NCI-H2196 treated with DMSO at 0.1 percent for 48 hours (cell line): ENCODE data around the gene KCNIP4.

Experiments
- DNase-seq: peaks from one replicate; lab custom pipeline; 2025; ENCODE audit not compliant: unreplicated experiment; lab: John Stamatoyannopoulos, UW

KCNIP4 gene

GRCh38 chr4:20889901-20890300 lies 1058.7 kb downstream of the KCNIP4 start:
- DNase-seq = no peak

DNA sequence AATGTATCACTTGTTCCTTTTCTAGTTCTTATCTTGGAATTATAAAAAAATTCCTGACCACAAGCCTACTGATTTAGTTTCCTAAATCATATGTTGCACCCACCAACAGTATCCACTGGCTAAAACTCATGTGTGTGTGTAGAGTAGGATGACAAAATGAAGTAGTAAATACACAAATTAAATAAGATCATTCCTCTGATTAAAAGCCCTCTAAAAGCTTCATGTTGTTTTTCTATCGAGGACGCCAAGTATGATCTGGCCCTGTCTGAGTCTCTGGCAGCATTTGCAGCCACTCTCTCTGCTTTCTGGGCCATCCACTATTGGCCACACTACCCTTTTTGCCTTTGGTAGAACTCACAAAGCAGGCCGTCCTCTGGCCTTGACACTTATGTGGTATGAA lies 1064.9 kb downstream of the KCNIP4 start:
- DNase-seq = no peak

GRCh38 chr4:20883231-20883630 lies 1065.3 kb downstream of the KCNIP4 start:
- DNase-seq = no peak

DNA sequence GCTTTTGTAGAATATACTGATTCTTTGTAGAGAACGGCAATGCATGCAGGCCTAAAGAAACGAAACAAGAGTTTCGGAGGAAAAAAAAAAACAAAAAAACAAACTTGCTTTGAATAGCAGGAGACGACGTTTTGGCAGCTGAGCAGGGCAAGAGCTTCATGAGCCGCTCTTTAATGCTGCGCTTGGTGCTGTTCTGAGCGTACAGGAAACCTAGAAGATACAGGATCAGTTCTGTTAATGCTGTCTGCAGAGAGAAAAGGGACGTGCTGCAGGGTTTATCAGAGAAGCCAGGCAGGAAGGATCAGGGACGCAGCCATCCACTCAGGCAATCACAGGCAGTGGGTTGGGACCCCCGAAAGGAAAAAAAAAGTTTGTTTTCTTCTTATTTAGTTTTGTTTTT lies 1066.1 kb downstream of the KCNIP4 start:
- DNase-seq = no peak

DNA sequence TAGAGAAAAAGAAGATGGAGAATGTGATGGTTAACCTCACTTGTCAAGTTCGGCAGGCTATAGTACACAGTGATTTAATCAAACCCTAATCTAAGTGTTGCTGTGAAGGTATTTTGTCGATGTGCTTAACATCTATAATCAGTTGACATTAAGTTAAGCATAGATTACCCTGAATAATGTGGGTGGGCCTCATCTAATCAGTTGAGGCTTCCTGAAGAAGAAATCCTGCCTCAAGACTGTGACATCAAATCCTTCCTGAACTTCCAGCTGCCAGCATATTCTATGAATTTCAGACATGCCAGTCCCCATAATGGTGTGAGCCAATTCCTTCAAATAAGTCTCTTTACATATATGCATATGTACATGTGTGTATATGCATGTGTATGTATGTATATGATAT lies 1066.9 kb downstream of the KCNIP4 start:
- DNase-seq = no peak

DNA sequence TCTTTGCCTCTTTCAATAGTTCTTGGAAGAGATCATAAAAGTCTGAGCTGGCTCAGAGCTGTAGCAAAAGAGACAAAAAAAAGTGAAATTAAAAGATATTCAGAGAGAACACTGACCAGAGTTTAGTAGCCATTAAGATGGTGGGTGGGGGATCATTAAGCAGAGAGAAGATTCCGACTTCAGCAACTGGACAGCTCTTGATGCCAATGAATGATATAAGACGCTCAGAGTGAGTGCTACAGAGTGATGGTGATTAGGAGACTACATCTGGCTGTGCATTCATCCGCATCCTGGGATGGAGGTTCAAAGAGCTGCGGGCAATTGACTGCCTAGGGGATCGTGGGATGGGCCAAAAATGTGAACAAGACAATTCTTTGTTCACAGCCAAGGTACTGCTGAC lies 1069.8 kb downstream of the KCNIP4 start:
- DNase-seq = no peak

- DNase-seq = no peak
Measured at GRCh38 chr4:20870436-20870835, 1078.1 kb downstream of the KCNIP4 start.

DNA sequence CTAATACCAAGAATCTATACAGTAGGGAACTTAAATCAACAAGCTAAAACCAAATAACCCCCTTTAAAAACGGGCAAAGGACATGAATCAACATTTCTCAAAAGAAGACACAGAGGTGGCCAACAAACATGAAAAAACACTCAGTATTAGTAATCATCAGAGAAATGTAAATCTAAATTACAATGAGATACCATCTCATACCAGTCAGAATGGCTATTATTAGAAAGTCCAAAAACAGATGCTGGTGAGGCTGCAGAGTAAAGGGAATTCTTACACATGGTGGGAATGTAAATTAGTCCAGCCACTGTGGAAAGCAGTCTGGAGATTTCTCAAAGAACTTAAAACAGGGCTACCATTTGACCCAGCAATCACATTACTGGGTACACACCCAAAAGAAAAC lies 1080.5 kb downstream of the KCNIP4 start:
- no peak for DNase-seq

DNA sequence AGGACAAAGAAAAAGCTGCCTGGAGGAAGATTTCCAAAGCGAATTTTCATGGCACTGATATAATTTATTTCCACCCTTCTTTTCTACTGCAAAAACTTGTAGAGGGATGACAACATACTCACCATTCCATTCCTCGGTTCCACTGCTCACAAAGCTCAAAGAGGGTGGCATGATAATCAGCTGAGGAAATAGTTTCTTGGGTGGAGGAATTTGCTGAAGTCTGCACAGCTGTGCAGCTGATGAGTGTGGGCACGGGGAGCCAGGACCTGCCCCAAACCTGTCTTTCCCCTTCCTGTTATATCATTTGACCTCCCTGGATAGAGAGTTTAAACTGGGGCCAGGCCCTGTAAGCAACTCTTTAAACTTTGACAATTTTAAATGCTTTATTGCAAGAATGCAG lies 1087.7 kb downstream of the KCNIP4 start:
- no peak for DNase-seq

DNA sequence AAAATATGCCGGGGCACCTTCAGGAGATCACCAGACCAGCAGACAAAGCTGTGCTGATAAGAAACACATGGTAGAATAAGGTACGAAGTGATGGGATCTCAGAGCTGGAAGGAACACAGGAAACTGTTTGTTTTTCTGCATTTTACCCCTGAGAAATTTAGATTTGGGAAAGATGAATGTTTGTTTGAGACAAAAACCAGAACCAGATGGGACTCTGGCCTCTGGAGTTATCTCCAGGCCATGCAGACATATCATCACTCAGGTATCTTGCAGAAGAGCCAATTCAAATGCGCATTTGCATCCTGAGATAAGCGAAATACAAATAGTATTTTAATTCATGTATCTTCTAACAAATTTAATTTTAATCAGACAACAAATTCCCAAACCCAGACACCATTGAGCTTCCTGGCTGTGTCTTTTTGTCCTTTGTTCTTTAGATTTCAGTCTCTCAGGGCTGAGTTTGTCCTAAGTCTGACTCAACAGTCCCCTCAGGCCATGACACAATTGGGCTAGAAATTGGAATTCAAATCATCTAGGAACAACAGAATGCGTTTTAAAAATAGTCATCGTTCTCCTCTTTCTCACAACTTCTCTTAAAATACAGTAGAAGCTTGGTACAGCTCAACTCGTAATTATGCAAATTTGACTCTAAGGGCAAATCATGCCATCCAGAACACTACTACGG lies 1089.3 kb downstream of the KCNIP4 start:
- DNase-seq = no peak

GRCh38 chr4:20857081-20857480 lies 1091.5 kb downstream of the KCNIP4 start:
- DNase-seq = no peak

DNA sequence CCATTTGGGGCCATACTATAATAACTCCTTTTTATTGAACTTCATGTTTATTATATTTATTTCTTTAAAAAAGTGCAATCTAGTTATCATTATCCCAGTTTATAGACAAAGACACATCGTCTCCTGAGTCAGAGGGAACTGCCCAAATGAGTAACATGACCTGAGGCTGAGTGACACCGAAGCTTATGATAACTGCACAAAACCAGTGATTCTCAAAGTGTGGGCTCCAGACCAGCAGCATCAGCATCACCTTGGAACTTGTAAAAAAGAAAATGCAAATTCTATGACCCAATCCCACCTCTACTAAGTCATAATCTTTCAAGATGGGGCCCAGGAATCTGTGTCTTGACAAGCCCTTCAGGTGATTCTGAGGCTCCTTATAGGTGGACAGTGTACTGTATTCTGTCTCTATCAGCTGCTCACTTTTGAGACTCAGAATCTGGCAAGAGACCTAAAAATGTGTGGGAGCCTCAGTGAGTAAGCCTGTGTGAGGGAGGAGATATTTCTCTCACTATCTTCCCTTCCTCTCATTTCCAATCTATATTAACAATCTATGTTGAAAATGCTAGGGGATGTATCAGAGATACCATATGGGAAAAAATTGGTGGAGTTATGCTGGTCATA lies 1101.3 kb downstream of the KCNIP4 start:
- DNase-seq = no peak

- DNase-seq = no peak
Measured at GRCh38 chr4:20844311-20844710, 1104.3 kb downstream of the KCNIP4 start.

- no peak for DNase-seq
Measured at GRCh38 chr4:20840648-20841190, 1107.9 kb downstream of the KCNIP4 start.

- DNase-seq = no peak
Measured at GRCh38 chr4:20839957-20840356, 1108.6 kb downstream of the KCNIP4 start.

DNA sequence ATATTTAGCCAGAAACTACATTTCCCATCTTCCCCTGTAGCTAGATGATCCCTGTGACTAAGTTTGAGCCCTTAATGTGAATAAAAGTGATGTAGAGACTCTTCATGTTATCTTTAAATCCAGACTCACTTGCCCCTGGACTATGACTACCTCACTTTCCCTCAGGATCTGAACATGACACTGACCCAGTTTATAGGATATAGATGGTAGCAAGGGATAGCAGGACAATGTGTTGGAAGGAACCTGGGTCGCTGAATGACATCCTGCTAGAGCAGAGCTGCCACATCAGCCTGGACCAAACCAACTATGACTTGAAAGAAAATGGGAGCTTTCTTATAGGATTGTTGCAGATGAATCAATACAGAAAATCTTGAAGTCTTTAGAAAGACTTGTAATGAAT lies 1110.1 kb downstream of the KCNIP4 start:
- DNase-seq = no peak

DNA sequence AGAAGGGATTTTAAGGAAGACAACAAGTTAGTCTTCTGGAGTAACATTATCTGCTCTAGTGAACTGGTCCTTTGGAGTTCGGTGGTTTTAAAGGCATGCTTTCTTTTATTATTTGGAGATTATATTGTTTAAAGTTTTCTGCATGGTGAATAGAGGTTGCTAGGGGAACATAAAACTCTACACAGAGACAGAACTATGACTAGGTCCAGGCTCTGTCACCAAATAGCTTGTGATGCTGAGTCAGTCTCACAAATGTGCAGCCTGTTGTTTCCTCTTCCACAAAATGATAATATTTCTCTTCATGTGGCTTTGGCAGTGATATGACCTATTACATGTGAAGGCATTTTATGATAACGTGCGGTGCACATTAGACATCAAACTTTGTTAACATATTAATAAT lies 1115.7 kb downstream of the KCNIP4 start:
- DNase-seq = no peak

GRCh38 chr4:20831746-20832145 lies 1116.8 kb downstream of the KCNIP4 start:
- DNase-seq = no peak

DNA sequence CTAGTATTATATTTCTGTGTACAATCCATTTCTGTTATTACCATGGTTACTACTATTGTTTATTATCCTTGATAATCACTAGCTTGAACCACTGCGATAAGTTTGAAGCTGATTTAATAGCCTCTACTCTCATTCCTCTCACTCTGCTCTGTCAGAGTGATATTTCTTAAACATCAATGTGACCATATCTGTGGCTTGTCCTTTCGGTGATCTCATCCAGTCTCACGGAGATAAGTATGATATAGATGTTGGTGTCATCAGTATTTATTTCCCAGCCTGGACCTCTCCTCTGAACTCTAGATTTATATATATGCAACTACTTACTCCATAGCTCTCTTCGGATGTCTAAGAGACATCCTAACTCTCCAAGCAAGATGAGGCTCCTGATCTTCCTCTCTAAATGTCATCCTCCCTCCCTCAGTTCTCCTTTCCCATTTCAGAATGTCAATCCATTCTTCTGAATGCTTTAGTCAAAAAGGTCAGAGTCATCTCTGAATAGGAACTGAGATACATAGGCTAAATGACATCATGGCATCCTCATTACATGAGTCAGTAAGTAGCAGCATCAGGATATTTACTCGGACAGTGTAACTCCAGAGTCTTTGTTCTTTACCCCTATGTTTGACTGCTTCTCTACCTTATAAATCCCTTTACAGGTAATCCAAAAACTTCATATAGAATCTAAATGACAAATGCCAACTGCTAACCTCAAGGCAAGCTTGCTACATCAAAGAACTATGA lies 1118.8 kb downstream of the KCNIP4 start:
- no peak for DNase-seq

- DNase-seq = no peak
Measured at GRCh38 chr4:20825505-20825904, 1123.1 kb downstream of the KCNIP4 start.

- no peak for DNase-seq
Measured at GRCh38 chr4:20816287-20816686, 1132.3 kb downstream of the KCNIP4 start.

GRCh38 chr4:20813700-20814099 lies 1134.9 kb downstream of the KCNIP4 start:
- DNase-seq = no peak
